GM12874 (cell line): ENCODE measurements around the gene RGS16.

Experiments
- TF ChIP-seq, protein P1 (sequence below): IDR thresholded peaks from 2 replicates; pipeline ENCODE4 v1.5.1; 2011; ENCODE audit warnings: low read depth, mild to moderate bottlenecking, control low read depth, low read length, moderate library complexity; ENCODE audit not compliant: insufficient read depth

Gene RGS16

GRCh38 chr1:182604175-182605164, at the start of gene RGS16:
RGS16 (minus strand) TSS chr1:182604389; CDS start chr1:182604259, 130 bp downstream.
- TF ChIP-seq, protein P1, sequence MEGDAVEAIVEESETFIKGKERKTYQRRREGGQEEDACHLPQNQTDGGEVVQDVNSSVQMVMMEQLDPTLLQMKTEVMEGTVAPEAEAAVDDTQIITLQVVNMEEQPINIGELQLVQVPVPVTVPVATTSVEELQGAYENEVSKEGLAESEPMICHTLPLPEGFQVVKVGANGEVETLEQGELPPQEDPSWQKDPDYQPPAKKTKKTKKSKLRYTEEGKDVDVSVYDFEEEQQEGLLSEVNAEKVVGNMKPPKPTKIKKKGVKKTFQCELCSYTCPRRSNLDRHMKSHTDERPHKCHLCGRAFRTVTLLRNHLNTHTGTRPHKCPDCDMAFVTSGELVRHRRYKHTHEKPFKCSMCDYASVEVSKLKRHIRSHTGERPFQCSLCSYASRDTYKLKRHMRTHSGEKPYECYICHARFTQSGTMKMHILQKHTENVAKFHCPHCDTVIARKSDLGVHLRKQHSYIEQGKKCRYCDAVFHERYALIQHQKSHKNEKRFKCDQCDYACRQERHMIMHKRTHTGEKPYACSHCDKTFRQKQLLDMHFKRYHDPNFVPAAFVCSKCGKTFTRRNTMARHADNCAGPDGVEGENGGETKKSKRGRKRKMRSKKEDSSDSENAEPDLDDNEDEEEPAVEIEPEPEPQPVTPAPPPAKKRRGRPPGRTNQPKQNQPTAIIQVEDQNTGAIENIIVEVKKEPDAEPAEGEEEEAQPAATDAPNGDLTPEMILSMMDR: no peak

DNA sequence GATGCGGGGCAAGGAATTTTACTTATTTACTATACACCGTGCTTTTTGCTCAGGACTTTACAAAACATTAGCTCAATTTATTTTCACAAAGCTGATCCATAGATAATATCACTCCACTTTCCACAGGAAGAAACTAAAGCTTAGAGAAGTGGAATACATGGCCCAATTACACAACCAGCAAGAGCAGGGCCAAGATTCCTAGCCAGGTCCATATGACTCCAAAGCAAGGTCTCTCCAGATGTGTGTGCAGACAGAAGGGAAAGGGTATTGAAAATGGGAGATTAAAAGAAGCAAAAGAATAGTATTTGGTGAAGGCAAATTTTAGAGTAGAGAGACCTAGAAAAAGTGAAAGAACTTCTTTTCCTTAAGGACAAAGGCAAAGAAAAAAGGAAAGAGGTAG, 49.8 kb upstream of the RGS16 start:
- TF ChIP-seq, protein P1: no peak

DNA sequence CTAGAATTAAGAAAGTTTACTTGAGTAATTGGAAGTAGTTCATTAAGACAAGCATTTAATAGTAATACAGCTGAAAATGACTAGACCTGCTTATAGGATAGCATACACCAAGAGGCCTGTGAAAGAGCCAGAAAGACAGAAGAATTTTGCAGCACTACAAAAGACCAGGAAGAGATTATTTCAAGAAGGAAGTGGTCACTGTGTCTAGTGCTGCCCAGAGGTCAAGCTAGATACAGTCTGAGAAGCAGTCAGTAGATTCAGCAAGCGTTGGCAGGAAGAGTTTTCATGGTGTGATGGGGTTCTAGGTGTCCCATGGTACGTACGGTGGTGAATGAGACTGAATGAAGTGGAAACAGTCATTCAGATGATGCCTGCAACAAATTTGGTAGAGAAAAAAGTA, 48.7 kb upstream of the RGS16 start:
- TF ChIP-seq, protein P1: no peak

- TF ChIP-seq, protein P1: no peak
Observed at GRCh38 chr1:182651339-182651724, 47.1 kb upstream of the RGS16 start.

DNA sequence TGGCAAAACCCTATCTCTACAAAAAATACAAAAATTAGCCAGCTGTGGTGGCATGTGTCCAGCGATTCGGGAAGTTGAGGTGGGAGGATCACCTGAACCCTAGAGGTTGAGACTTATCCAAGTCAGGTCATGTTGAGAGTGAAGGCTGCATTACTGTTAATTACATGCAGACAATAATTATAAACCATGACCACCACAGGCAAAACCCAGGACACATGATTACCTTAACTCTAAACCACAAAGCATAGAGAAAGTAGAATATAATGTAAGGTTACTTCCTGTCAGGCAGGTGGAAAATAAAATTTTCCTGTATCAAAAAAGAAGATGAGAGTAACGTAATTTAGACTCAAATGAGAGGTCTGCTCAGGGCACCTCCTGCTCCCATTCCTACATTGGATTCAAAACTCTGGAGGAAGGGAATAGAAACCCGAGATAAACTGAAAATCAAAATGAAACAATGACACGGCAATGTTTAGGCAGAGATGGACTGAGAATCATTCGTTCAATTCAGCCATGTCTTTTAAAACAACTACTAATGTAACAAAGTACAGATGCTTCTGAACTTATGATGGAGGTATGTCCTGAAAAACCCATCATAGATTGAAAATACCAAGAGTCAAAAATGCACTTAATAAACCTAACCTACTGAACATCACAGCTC, 46.6 kb upstream of the RGS16 start:
- TF ChIP-seq, protein P1: no peak

DNA sequence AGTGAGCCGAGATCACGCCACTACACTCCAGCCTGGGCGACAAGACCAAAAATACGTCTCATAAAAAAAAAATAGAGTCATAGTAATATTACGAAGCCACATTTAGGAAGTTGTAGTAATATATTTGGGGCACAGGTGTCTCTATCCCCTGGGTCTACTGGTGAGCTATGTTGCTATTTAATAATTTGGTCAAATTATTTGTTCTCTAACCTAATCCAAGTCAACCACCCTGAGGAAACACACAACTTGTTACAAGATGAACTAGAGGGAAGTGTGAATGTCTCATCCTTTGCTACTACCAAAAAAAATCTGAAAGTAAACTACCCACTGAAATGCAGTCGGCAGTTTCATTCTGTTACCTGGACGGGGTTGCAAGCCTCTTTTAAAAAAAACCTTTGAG, 44.9 kb upstream of the RGS16 start:
- TF ChIP-seq, protein P1: no peak

DNA sequence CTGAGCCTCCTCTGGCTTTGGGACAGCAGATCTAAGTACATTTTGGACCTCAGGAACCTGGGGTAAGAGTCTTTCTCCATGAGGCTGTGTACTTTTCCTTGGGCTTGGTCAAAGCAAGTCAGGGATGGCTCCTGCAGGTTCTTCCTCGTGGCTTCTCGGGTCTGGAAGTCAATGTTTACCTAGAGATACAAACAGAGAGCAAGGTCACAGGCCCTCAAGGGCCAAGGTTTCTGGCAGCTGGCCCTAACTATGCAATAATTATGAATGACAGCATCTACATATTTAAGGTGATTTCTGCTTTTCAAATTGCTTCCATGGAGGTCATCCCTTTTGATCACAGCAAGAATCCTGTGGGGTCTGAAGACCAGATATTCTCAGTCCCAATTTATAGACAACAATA, 42.5 kb upstream of the RGS16 start:
- TF ChIP-seq, protein P1: no peak
